Glutamatergic neuron (in vitro differentiated cells): ENCODE data around the gene FAM240B. TPM values are rescaled to one million over a fixed set of nuclear protein-coding genes. Genes with fewer than 3 reads are reported as not detected.
A peak's percentile ranks its signal among the peaks of the same experiment; 100 is the strongest.

ENCODE experiments used
- DNase-seq: peaks from one replicate; pipeline ENCODE4 v3.0.0; 2022
- H3K27ac Mint-ChIP-seq: one replicate; pipeline ENCODE4 v1.8.0; 2020; ENCODE audit warnings: mild to moderate bottlenecking, mixed read lengths, inconsistent platforms; ENCODE audit not compliant: unreplicated experiment
- H3K27me3 Mint-ChIP-seq: one replicate; pipeline ENCODE4 v1.8.0; 2020; ENCODE audit warnings: mild to moderate bottlenecking, moderate library complexity, mixed read lengths, inconsistent platforms; ENCODE audit not compliant: unreplicated experiment
- H3K36me3 Mint-ChIP-seq: one replicate; pipeline ENCODE4 v1.8.0; 2020; ENCODE audit warnings: mild to moderate bottlenecking, mixed read lengths, inconsistent platforms; ENCODE audit not compliant: unreplicated experiment
- H3K4me1 Mint-ChIP-seq: one replicate; pipeline ENCODE4 v1.8.0; 2020; ENCODE audit warnings: mild to moderate bottlenecking, low read depth, mixed read lengths, inconsistent platforms; ENCODE audit not compliant: unreplicated experiment
- H3K4me3 Mint-ChIP-seq: one replicate; pipeline ENCODE4 v1.8.0; 2020; ENCODE audit warnings: mild to moderate bottlenecking, mixed read lengths, inconsistent platforms; ENCODE audit not compliant: unreplicated experiment
- H3K9me3 Mint-ChIP-seq: one replicate; pipeline ENCODE4 v1.8.0; 2020; ENCODE audit warnings: mild to moderate bottlenecking, moderate library complexity, mixed read lengths, inconsistent platforms; ENCODE audit not compliant: unreplicated experiment
- total RNA-seq: library from RNA; stranded (reverse); fragmentation: NEBNext Ultra II Directional; extraction: Animal tissue kit (Norgen Biotek cat#: 25700); gene quantifications from one replicate; pipeline ENCODE4 v1.2.1, GENCODE V29; 2021; ENCODE audit not compliant: unreplicated experiment
- TF ChIP-seq, protein P1 (sequence below): fragments of 200-600 bp; sonication (generic); IDR thresholded peaks from one replicate; pipeline ENCODE4 v1.5.0; 2021; ENCODE audit not compliant: partially characterized antibody, unreplicated experiment

FAM240B gene
- total RNA-seq, 1 donor from 2014 or later: not detected

DNA sequence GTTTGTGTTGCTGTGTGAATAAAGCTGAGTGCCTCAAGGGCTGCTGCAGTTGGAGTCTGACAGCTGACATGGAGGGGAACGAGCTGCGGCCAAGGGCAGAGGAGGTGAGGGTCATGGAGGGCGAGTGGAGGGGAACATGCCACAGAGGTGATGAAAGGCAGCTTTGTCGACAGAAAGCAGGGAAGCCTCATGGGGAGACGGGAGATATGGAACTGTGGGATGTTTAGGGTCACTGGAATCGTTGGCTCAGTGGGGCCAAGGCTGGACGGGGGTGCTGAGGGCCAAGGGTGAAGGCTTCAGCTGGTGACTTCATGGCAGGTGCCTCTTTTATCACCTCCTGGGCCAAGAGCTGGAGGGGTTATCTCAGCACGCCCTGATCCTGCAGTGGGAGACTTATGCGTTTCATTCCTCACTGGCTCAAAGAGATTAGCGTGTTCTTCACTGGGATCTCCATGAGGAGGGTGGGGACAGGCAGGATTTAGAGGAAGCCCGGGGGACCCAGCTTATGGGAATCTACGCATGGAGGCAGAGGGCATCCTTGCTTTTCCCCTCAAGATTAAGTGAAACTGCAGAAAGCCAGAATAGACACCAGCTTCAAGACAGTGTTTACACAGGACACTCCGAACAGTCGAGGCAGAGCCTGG is 42.2 kb downstream of the FAM240B start:
- Mint-ChIP-seq H3K4me1 (peaks cover 49% of the 10 kb centered on the region), H3K27me3 (peaks cover 19% of the 10 kb centered on the region), H3K36me3 (no peaks in the 10 kb centered on the region), H3K9me3 (peaks cover 15% of the 10 kb centered on the region), H3K27ac (peak overlapping the region; percentile 59), H3K4me3 (no peak overlapping the region)
- TF ChIP-seq, protein P1, sequence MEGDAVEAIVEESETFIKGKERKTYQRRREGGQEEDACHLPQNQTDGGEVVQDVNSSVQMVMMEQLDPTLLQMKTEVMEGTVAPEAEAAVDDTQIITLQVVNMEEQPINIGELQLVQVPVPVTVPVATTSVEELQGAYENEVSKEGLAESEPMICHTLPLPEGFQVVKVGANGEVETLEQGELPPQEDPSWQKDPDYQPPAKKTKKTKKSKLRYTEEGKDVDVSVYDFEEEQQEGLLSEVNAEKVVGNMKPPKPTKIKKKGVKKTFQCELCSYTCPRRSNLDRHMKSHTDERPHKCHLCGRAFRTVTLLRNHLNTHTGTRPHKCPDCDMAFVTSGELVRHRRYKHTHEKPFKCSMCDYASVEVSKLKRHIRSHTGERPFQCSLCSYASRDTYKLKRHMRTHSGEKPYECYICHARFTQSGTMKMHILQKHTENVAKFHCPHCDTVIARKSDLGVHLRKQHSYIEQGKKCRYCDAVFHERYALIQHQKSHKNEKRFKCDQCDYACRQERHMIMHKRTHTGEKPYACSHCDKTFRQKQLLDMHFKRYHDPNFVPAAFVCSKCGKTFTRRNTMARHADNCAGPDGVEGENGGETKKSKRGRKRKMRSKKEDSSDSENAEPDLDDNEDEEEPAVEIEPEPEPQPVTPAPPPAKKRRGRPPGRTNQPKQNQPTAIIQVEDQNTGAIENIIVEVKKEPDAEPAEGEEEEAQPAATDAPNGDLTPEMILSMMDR: no peak
- no peak for DNase-seq

- Mint-ChIP-seq H3K27ac (no peak overlapping the region), H3K36me3 (no peaks in the 10 kb centered on the region), H3K4me3 (no peak overlapping the region), H3K4me1 (peaks cover 40% of the 10 kb centered on the region), H3K27me3 (peaks cover 15% of the 10 kb centered on the region), H3K9me3 (peaks cover 8% of the 10 kb centered on the region)
- DNase-seq: no peak
- TF ChIP-seq, protein P1: no peak
Measured at GRCh38 chr9:38675831-38676230, 44.1 kb downstream of the FAM240B start.

- peaks cover 34% of the 10 kb centered on the region for H3K4me1 Mint-ChIP-seq
- H3K27ac Mint-ChIP-seq: no peak overlapping the region
- H3K4me3 Mint-ChIP-seq: no peak overlapping the region
Measured at GRCh38 chr9:38675211-38675610, 44.7 kb downstream of the FAM240B start.

DNA sequence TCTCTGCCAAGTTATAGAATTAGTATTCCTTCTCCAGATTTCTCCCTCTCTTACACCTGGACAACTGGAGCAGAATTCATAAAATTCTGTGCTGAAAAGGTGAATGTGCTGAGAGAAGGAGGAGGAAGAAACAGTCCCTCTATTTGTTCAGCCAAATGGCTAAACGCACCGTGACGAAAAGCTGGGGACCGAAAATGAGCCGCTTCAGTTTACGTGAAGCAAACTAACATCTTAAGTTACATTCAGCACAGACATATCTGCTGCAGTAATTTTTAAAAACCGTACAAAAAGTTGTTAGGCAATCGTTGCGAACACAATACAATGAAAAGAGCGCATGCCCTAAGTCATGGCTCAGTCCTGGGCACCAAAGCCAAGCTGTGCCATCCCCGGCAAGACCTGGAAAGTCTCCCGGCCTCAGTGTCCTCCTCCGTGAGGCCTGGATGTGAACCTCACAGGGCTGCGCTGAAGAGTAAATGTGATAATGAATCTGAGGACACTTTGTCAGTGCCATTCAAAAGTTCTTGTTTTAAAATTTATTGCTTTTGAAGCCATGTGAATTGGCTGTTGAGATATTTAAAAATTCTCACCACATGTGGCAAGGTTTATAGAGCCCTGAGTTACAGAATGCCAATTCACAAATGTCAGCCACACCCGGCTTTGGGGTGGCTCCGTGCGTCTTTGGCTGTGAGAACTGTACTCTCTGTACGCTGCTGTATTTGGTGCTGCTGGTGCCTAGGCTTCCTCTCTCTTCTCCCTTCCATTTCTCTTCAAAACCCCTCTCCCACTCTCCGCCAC is 46.3 kb downstream of the FAM240B start:
- Mint-ChIP-seq H3K36me3 (no peaks in the 10 kb centered on the region), H3K27me3 (peaks cover 4% of the 10 kb centered on the region), H3K27ac (peak overlapping the region; percentile 28), H3K4me1 (peaks cover 33% of the 10 kb centered on the region), H3K4me3 (no peak overlapping the region), H3K9me3 (no peaks in the 10 kb centered on the region)
- no peak for DNase-seq
- TF ChIP-seq, protein P1: no peak

More at GRCh38 chr9:38675211-38675610, 44.7 kb downstream of the FAM240B start:
- DNase-seq: no peak
- peaks cover 2% of the 10 kb centered on the region for H3K9me3 Mint-ChIP-seq
- TF ChIP-seq, protein P1: no peak
- H3K27me3 Mint-ChIP-seq: peaks cover 9% of the 10 kb centered on the region
- no peaks in the 10 kb centered on the region for H3K36me3 Mint-ChIP-seq

- no peaks in the 10 kb centered on the region for H3K27me3 Mint-ChIP-seq
- H3K4me3 Mint-ChIP-seq: no peak overlapping the region
- H3K4me1 Mint-ChIP-seq: peaks cover 25% of the 10 kb centered on the region
- no peak for DNase-seq
- TF ChIP-seq, protein P1: no peak
- no peaks in the 10 kb centered on the region for H3K9me3 Mint-ChIP-seq
- no peaks in the 10 kb centered on the region for H3K36me3 Mint-ChIP-seq
- peak overlapping the region; percentile 83 for H3K27ac Mint-ChIP-seq
Measured at GRCh38 chr9:38671748-38672147, 48.2 kb downstream of the FAM240B start.
